Kidney (tissue), 14 donors: ENCODE results near the gene MYOM3. TPM values are rescaled to one million over a fixed set of nuclear protein-coding genes. Genes with fewer than 3 reads are reported as not detected.
"Not testable (repeated sequence)": the region's sequence is repeated elsewhere in the genome, so short reads cannot be mapped to it uniquely, and the experiment has no call there.

Experiments
- DNase-seq, 5 donors: peaks; one replicate each; pipeline ENCODE4 v3.0.0-alpha.2; 2013 to 2020
- FAIRE-seq: peaks from 2 replicates; lab custom pipeline; 2012; peaks lifted over from hg19 to GRCh38; lab: Jason Lieb, UNC
- H3K27ac ChIP-seq, 2 donors: one replicate each; pipeline ENCODE4 v1.7.0; 2013; ENCODE audit warnings: low read depth in 2 of 2, low read length in 2 of 2, inconsistent platforms in 1 of 2
- H3K27me3 ChIP-seq: one replicate; pipeline ENCODE4 v1.7.1; 2013; ENCODE audit warnings: low read length, inconsistent platforms; ENCODE audit not compliant: control insufficient read depth, insufficient read depth
- H3K36me3 ChIP-seq, 3 donors: one replicate each; pipeline versions ENCODE4 v1.7.0 to v1.7.1; 2013; ENCODE audit warnings: low read length in 3 of 3, control low read depth in 1 of 3, inconsistent platforms in 1 of 3; ENCODE audit not compliant: insufficient read depth in 3 of 3, control insufficient read depth in 2 of 3
- H3K4me1 ChIP-seq, 3 donors: one replicate each; pipeline versions ENCODE4 v1.7.0 to v1.7.1; 2013; ENCODE audit warnings: low read length in 3 of 3, inconsistent platforms in 1 of 3, low read depth in 1 of 3; ENCODE audit not compliant: control insufficient read depth in 2 of 3, insufficient read depth in 2 of 3
- H3K4me3 ChIP-seq, 3 donors: one replicate each; pipeline versions ENCODE4 v1.7.0 to v1.8.1; 2013; ENCODE audit warnings: low read length in 3 of 3, control low read depth in 1 of 3, inconsistent platforms in 1 of 3
- H3K9ac ChIP-seq, 3 donors: one replicate each; pipeline versions ENCODE4 v1.7.0 to v1.7.1; 2013; ENCODE audit warnings: low read length in 3 of 3, control low read depth in 1 of 3, inconsistent platforms in 1 of 3
- H3K9me3 ChIP-seq, 3 donors: one replicate each; pipeline versions ENCODE4 v1.7.0 to v1.7.1; 2013; ENCODE audit warnings: low read length in 3 of 3, control low read depth in 1 of 3, inconsistent platforms in 1 of 3; ENCODE audit not compliant: control insufficient read depth in 2 of 3, insufficient read depth in 1 of 3
- CTCF ChIP-seq: IDR thresholded peaks from 3 replicates; pipeline ENCODE4 v1.5.1; 2012; ENCODE audit warnings: mild to moderate bottlenecking, moderate library complexity, borderline replicate concordance; ENCODE audit not compliant: insufficient read depth; ENCODE audit errors: extremely low read depth
- intact Hi-C: fragments of 100-400 bp; cut with DNase I; formaldehyde crosslinking; loops from one replicate; pipeline ENCODE4 v1.11.1; 2022
- polyA plus RNA-seq: library from polyadenylated mRNA; stranded (reverse); fragments of 350-450 nt; fragmentation: Illumina TruSeq; extraction: RNeasy Lipid Tissue Mini Kit (QIAGEN cat#74804); gene quantifications from one replicate; pipeline ENCODE4 v1.2.3, GENCODE V29; 2014; ENCODE audit warnings: low read depth, low replicate concordance; ENCODE audit not compliant: insufficient read depth
- total RNA-seq: library from RNA; stranded (reverse); fragmentation: NEBNext Ultra II Directional; extraction: Animal tissue kit (Norgen Biotek cat#: 25700); gene quantifications from one replicate; pipeline ENCODE4 v1.2.1, GENCODE V29; 2021
- donor health status: control.
- donor health status: control.
- donor health status: control.
- donor health status: control.
- donor health status: control.
- donor health status: DM: yes; HTN: yes; CAD: no.
- donor health status: Normal renal cell carcinoma (clear cell type).

MYOM3 gene
- total and polyA plus RNA-seq, 2 donors from 2014 or later = 13.5 to 20.5 TPM

- Histone ChIP-seq H3K9me3 (no peaks in the 10 kb centered on the region), H3K4me3 (no peak overlapping the region), H3K27ac (no peak overlapping the region), H3K4me1 (no peaks in the 10 kb centered on the region), H3K9ac (no peak overlapping the region), H3K27me3 (no peaks in the 10 kb centered on the region), H3K36me3 (no peaks in the 10 kb centered on the region)
- DNase-seq = no peak
- no peak for FAIRE-seq
- intact Hi-C loops = no loop called here
- TF ChIP-seq CTCF = no peak
These were observed 66.2 kb downstream of the MYOM3 start for GRCh38 chr1:24045771-24046170.

GRCh38 chr1:24044672-24045071 is 67.3 kb downstream of the MYOM3 start:
- intact Hi-C loops, H3K4me1 ChIP-seq, FAIRE-seq, H3K4me3 ChIP-seq, H3K27me3 ChIP-seq, DNase-seq, H3K27ac ChIP-seq, H3K9ac ChIP-seq, H3K36me3 ChIP-seq, H3K9me3 ChIP-seq: not testable (repeated sequence)

GRCh38 chr1:24043345-24044032 is 68.4 kb downstream of the MYOM3 start:
- intact Hi-C loops = no loop called here
- FAIRE-seq = no peak

GRCh38 chr1:24042315-24042714 is 69.6 kb downstream of the MYOM3 start:
- no peak overlapping the region for H3K4me3 ChIP-seq
- H3K9me3 ChIP-seq = no peaks in the 10 kb centered on the region
- H3K27ac ChIP-seq = no peak overlapping the region
- H3K27me3 ChIP-seq = no peaks in the 10 kb centered on the region
- TF ChIP-seq CTCF = no peak
- H3K4me1 ChIP-seq = no peaks in the 10 kb centered on the region
- FAIRE-seq (no peak), DNase-seq (peak in 1 of 5 donors; percentile 36)
- intact Hi-C loops = no loop called here
- no peak overlapping the region for H3K9ac ChIP-seq
- no peaks in the 10 kb centered on the region for H3K36me3 ChIP-seq

More at GRCh38 chr1:24043345-24044032, 68.4 kb downstream of the MYOM3 start:
- DNase-seq = peak in 2 of 5 donors; percentile 36 to 49
- Histone ChIP-seq H3K4me1 (no peaks in the 10 kb centered on the region), H3K4me3 (no peak overlapping the region), H3K36me3 (no peaks in the 10 kb centered on the region), H3K27me3 (no peaks in the 10 kb centered on the region), H3K27ac (no peak overlapping the region), H3K9ac (no peak overlapping the region), H3K9me3 (no peaks in the 10 kb centered on the region)
- TF ChIP-seq CTCF = no peak
